Gastroesophageal sphincter (tissue), 4 donors: Measurements from ENCODE around the gene ZNF266. TPM values are rescaled to one million over a fixed set of nuclear protein-coding genes. Genes with fewer than 3 reads are reported as not detected.

Experiments
- ATAC-seq: fragments of 150-250 bp; one replicate; pipeline ENCODE4 v1.9.1; 2016; ENCODE audit warnings: mild to moderate bottlenecking, moderate library complexity
- H3K27ac ChIP-seq, 4 donors: fragments of 200-600 bp; sonication (generic) in 3 of 4; 1 replicate in 3 of 4; 2 replicates in 1 of 4; pipeline ENCODE4 v1.5.1; 2016 to 2019
- H3K27me3 ChIP-seq: fragments of 200-600 bp; sonication (generic); one replicate; pipeline ENCODE4 v1.5.1; 2019
- H3K36me3 ChIP-seq, 2 donors: fragments of 200-600 bp; sonication (generic); one replicate each; pipeline ENCODE4 v1.5.1; 2019; ENCODE audit warnings: control low read depth in 1 of 2
- H3K4me1 ChIP-seq, 3 donors: fragments of 200-600 bp; sonication (generic); 1 replicate in 2 of 3; 2 replicates in 1 of 3; pipeline ENCODE4 v1.5.1; 2016 to 2019; ENCODE audit warnings: control low read depth in 2 of 3
- H3K4me3 ChIP-seq, 2 donors: fragments of 200-600 bp; sonication (generic); one replicate each; pipeline ENCODE4 v1.5.1; 2019; ENCODE audit warnings: mild to moderate bottlenecking in 1 of 2, moderate library complexity in 1 of 2
- H3K9me3 ChIP-seq, 3 donors: fragments of 200-600 bp; sonication (generic); one replicate each; pipeline ENCODE4 v1.5.1; 2017 to 2019; ENCODE audit warnings: control low read depth in 2 of 3
- EP300 ChIP-seq: sonication (generic); formaldehyde crosslinking; IDR thresholded peaks from one replicate; pipeline ENCODE4 v1.6.1; 2017; ENCODE audit warnings: antibody characterized with exemption, mild to moderate bottlenecking
- POLR2A ChIP-seq, 2 donors: fragments of 450-650 bp; IDR thresholded peaks; one replicate each; pipeline ENCODE4 v1.6.1; 2017; ENCODE audit warnings: antibody characterized with exemption in 2 of 2, mild to moderate bottlenecking in 2 of 2, moderate library complexity in 1 of 2
- POLR2AphosphoS5 ChIP-seq: sonication (generic); formaldehyde crosslinking; IDR thresholded peaks from one replicate; pipeline ENCODE4 v1.6.1; 2017; ENCODE audit warnings: antibody characterized with exemption
- WGBS, 2 donors: methylation state at CpG; one replicate each; pipeline ENCODE4 v1.1.5; 2018; ENCODE audit warnings: low coverage in 1 of 2; 5-methylcytosine and 5-hydroxymethylcytosine counted together
- total RNA-seq, 4 donors: library from RNA; depleted of rRNA; stranded (reverse); fragments of >200 nt; gene quantifications; one replicate each; pipeline ENCODE4 v1.1.0, GENCODE V29; 2016
- TF ChIP-seq, protein P1 (sequence below), 4 experiments: fragments of 200-600 bp in 2 of 4; fragments of 450-650 bp in 2 of 4; sonication (generic) in 1 of 4; IDR thresholded peaks; one replicate each; pipeline ENCODE4 v1.5.1; 2017 to 2019; ENCODE audit warnings: antibody characterized with exemption in 4 of 4, mild to moderate bottlenecking in 2 of 4, moderate library complexity in 2 of 4

ZNF266 gene
- total RNA-seq: 10 to 100 TPM; 16.0 to 25.1 (median 20.8) TPM

DNA sequence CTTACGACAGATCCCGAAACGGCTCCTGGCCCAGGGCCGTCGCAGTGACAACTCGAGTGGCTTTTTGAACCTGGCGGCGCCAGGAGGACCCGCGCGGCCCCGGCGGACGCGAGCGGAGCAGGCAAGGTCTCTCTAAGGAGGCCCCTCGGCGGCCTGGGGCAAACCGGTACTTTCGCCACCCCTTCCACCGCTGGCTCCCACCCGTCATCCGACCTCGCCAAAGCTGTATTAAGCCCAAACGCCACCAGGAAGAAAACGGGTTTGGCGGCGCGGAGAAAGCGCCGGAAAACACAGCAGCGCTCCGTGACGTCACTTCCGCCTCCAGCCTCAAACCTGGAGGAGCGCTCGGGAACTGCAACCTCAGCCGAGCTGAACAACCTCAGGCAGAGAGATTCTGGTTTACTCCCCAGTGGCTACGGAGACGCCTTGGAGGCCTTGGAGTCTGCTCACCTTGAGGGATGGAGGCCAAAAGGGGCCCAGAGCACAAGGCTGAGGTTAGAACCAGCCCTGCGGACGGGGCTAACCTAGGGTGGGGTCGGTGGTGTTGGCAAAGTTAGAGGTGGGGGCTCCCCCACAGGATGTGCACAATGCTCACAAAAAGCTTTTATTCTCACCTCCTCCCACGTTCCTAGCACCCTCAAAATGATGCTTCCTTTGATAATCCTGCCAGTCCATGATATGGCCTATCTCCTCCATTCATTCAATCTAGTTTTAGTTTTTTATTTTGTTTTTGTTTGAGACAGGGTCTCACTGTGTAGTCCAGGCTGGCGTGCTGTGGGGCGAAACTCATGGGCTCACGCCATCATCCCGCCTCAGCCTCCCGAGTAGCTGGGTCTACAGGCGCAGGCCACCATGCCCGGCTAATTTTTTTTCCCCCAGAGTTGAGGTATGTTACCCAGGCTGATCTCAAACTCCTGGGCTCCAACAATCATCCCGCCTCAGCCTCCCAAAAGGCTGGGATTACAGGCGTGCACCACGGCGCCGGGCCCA lies at the start of gene ZNF266:
Gene ZNF266, minus strand, starts transcription at position 295 of the 990 bp plus-strand sequence. CDS start 15,484 bp downstream, outside the sequence.
- Histone ChIP-seq H3K4me3 (peak within 1 kb of the TSS; percentile 92 to 97), H3K27ac (peak within 1 kb of the TSS; percentile 82 to 93 (median 93)), H3K27me3 (no peaks in the 10 kb centered on the region), H3K36me3 (peaks cover 0 to 34% of the 10 kb centered on the region in 2 donors), H3K9me3 (peaks cover 0 to 13% (median 0%) of the 10 kb centered on the region in 3 donors), H3K4me1 (peaks cover 0 to 30% (median 11%) of the 10 kb centered on the region in 3 donors)
- WGBS, 2 donors: 20 to 57% methylated on average over 10 to 25 of the region's 56 CpGs
- peak; percentile 95 for ATAC-seq
- TF ChIP-seq POLR2A (IDR thresholded peaks at IDR 0.05) (peak in 1 of 2 donors; percentile 51), EP300 (no peak), POLR2AphosphoS5 (peak; percentile 26)
- TF ChIP-seq, protein P1, sequence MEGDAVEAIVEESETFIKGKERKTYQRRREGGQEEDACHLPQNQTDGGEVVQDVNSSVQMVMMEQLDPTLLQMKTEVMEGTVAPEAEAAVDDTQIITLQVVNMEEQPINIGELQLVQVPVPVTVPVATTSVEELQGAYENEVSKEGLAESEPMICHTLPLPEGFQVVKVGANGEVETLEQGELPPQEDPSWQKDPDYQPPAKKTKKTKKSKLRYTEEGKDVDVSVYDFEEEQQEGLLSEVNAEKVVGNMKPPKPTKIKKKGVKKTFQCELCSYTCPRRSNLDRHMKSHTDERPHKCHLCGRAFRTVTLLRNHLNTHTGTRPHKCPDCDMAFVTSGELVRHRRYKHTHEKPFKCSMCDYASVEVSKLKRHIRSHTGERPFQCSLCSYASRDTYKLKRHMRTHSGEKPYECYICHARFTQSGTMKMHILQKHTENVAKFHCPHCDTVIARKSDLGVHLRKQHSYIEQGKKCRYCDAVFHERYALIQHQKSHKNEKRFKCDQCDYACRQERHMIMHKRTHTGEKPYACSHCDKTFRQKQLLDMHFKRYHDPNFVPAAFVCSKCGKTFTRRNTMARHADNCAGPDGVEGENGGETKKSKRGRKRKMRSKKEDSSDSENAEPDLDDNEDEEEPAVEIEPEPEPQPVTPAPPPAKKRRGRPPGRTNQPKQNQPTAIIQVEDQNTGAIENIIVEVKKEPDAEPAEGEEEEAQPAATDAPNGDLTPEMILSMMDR (IDR thresholded peaks at IDR 0.05): peak; percentile 82 to 89 (median 86)

DNA sequence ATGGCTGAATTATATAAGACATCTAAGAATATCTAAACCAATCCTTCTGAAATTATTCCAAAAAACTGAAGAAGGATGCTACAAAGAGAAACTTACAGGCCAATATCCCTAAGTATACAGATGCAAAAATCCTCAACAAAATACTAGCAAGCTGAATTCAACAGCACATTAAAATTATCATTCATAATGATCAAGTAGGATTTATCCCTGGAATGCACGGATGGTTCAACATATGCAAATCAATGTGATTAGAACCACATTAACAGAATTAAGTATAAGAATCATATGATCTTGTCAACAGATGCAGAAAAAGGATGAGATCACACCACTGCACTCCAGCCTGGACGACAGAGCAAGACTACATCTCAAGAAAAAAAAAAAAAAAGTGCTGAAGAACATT lies 49.8 kb upstream of the ZNF266 start:
- H3K4me3 ChIP-seq: no peak overlapping the region
- WGBS, 2 donors: 63 to 70% methylated on average over 2 of the region's 2 CpGs
- H3K36me3 ChIP-seq: no peaks in the 10 kb centered on the region
- no peak overlapping the region for H3K27ac ChIP-seq
- H3K27me3 ChIP-seq: no peaks in the 10 kb centered on the region
- peaks cover 0 to 91% (median 0%) of the 10 kb centered on the region in 3 donors for H3K9me3 ChIP-seq
- no peaks in the 10 kb centered on the region for H3K4me1 ChIP-seq
- ATAC-seq: no peak
- TF ChIP-seq POLR2A (IDR thresholded peaks at IDR 0.05): no peak

DNA sequence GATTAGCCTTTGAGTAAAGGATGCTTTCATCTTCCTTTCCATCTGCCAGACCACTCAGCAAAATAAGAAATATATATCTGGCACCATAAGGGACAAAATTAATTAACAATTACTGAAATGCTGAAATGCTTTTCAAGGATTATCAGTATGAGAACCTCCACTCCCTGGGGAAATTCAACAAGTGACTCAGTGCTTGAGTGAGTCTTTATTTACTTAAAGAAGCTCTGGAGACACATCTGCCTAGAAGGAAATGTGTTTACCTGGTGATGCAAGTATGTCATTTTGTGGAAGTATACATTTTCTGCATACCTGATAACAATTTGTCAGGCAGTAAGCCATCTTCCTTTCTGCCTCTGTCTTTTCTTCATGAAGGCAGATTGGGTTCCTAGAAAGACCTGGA lies 39.6 kb upstream of the ZNF266 start:
- Histone ChIP-seq H3K36me3 (no peaks in the 10 kb centered on the region), H3K27me3 (no peaks in the 10 kb centered on the region), H3K27ac (no peak overlapping the region), H3K9me3 (peaks cover 0 to 63% (median 0%) of the 10 kb centered on the region in 3 donors), H3K4me3 (no peak overlapping the region), H3K4me1 (no peaks in the 10 kb centered on the region)
- no peak for ATAC-seq
- TF ChIP-seq POLR2AphosphoS5 (no peak), POLR2A (IDR thresholded peaks at IDR 0.05) (no peak), EP300 (no peak)
- TF ChIP-seq, protein P1 (IDR thresholded peaks at IDR 0.05): no peak

DNA sequence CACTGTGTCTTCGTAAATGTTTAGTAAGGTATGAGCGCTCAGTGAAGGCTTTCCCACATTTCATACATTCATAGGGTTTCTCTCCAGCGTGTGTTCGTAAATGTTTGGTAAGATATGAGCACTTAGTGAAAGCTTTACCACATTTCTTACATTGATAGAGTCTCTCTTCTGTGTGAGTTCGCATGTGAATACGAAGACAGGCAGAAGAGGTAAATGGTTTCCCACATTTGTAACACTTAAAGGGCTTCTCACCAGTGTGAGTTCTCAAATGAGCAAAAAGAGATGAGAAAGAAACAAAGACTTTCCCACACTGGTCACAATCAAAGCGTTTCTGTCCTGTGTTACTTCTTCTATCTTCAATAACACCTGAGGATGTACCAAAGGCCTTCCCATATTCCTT lies 31.8 kb upstream of the ZNF266 start:
- no peak overlapping the region for H3K27ac ChIP-seq
- whole genome bisulfite sequencing, 2 donors: 77 to 83% methylated on average over 4 to 5 of the region's 7 CpGs
- no peaks in the 10 kb centered on the region for H3K4me1 ChIP-seq
- H3K4me3 ChIP-seq: no peak overlapping the region
- no peaks in the 10 kb centered on the region for H3K27me3 ChIP-seq
- TF ChIP-seq POLR2A (IDR thresholded peaks at IDR 0.05) (no peak), EP300 (no peak), POLR2AphosphoS5 (no peak)
- TF ChIP-seq, protein P1 (IDR thresholded peaks at IDR 0.05): no peak
- H3K36me3 ChIP-seq: peaks cover 0 to 1% of the 10 kb centered on the region in 2 donors
- ATAC-seq: no peak
- peaks cover 0 to 85% (median 3%) of the 10 kb centered on the region in 3 donors for H3K9me3 ChIP-seq

DNA sequence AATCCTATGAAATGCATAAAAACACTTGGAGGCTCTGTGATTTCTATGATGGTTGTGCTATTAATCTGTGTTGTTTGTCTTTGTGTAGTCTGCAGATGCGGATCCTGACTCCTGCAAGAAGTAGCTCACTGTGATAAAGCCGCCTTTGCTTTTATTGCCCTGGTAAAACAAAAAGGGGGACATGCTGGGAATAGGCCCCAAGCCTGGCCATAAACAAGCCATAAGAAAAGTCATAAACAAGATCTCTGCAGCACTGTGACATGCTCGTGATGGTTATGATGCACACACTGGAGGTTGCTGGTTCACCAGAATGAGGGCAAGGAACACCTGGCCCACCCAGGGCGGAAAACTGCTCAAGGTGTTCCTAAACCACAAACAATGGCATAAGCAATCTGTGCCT lies 26.6 kb upstream of the ZNF266 start:
- H3K4me1 ChIP-seq: no peaks in the 10 kb centered on the region
- no peak for ATAC-seq
- TF ChIP-seq EP300 (no peak), POLR2A (IDR thresholded peaks at IDR 0.05) (no peak), POLR2AphosphoS5 (no peak)
- TF ChIP-seq, protein P1 (IDR thresholded peaks at IDR 0.05): no peak
- no peak overlapping the region for H3K4me3 ChIP-seq
- WGBS, 2 donors: 89 to 95% methylated on average over 2 to 4 of the region's 4 CpGs
- H3K9me3 ChIP-seq: peaks cover 0 to 82% (median 0%) of the 10 kb centered on the region in 3 donors
- H3K27me3 ChIP-seq: no peaks in the 10 kb centered on the region
- H3K27ac ChIP-seq: no peak overlapping the region
- peaks cover 0 to 5% of the 10 kb centered on the region in 2 donors for H3K36me3 ChIP-seq
